ENCODE data around the gene ELK3.

The ELK3 gene

DNA sequence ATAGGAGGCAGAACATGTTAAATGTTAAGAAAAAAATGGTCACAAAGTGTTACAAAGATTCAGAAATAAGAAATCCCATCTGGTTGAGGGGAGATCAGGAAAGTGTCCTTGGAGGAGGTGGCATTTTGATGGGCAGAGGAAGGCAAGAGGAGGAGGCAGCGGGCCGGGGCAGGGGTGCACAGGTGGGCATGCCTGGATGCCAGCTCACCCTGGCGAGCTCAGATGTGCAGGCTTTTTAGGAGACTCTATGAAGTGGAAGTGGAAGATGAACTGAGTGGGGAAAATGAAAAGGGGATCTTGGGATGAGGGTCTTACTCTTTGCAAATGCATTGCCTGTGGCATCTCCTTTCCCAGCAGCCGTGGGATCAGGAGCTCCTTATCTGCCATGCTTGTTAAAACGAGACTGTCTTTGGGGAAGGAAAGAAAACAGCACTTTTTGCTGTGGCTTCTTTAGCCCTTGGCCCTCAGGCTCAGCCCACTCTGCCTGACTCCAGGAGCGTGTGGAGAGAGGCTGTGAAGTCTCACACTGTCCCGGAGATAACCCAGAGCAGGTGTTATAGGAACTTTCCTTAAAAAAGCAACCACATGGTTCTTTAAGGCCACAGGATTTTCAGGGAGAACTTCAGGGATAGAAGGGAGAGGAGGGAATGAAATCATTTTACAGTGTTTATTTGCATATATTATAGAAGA is 62.6 kb downstream of the ELK3 start:
- Mint-ChIP-seq H3K4me3 (no peak overlapping the region), H3K27me3 (no peaks in the 10 kb centered on the region), H3K4me1 (ENCODE audit: low read depth) (no peaks in the 10 kb centered on the region), H3K36me3 (ENCODE audit: low read depth) (peaks cover 33% of the 10 kb centered on the region), H3K9me3 (no peaks in the 10 kb centered on the region), H3K27ac (no peak overlapping the region)
- intact Hi-C loops (cut with micrococcal nuclease), result no loop called here

DNA sequence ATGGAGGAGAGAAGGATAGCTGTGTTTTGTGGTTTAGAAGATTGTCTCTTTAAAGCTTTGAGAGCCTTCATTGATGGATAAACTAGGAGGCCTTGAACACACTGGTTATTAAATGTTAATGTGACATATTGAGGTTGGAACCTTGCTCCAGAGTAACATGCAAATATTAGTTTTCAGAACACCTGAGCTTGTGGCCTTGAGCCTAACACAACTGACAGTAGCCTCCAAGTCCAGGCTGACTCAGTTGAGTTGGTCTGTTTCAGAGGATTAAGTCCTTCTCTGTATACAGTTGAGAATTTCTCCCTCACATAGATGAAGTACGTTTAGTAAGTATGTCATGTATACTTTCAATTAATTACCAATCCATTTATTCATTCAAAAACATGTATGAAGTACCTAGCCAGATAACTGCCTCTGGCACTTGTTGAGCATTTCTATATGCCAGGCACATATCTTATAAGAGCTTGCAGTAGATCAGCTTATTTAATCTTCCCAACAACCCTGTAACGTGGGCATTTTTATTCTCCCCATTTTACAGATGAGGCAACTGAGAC is 63.5 kb downstream of the ELK3 start:
- Mint-ChIP-seq H3K9me3 (no peaks in the 10 kb centered on the region), H3K27me3 (no peaks in the 10 kb centered on the region), H3K36me3 (ENCODE audit: low read depth) (peaks cover 36% of the 10 kb centered on the region), H3K4me1 (ENCODE audit: low read depth) (no peaks in the 10 kb centered on the region), H3K27ac (no peak overlapping the region), H3K4me3 (no peak overlapping the region)
- intact Hi-C loops (cut with micrococcal nuclease), result no loop called here

DNA sequence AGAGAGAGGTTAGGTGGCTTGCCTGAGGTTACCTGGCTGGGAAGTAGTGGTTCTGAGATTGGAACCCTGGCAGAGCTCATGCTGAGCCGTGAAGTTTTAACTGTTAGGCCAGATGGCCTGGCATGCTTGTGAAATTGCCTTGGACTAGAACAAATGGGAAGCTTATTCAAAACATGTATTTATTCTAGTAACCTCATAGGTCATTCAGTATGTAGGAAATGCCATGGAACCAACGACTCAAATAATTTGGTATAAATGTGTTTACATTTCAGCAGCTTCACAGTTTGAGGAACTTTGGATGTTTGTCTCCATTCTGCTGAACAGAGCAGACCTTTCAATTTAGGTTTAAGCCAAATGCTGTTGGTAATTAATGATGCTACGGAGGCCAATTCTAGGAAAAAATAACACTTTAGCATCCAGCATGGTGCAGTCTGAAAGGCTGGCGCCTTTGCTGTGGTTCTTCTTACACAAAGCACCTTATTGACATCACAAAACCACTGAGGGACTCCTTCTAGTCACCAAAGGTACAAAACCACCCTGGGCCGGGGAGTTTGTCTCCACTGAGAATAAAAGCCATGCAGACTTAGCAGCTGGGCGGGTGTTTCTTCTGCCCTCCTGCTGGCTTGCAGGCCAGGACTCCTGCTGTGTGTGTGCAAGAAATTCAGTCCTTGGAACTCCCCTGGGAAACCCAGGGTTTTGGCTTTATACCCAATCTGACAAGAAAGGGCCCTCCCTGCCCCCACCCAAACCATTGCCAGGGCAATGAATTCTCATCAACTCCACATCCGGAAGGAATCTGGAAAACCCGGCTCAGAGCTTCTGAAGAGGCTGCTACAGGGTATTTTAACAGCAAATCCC is 64.2 kb downstream of the ELK3 start:
- H3K4me1 Mint-ChIP-seq (ENCODE audit: low read depth), result no peaks in the 10 kb centered on the region
- H3K27me3 Mint-ChIP-seq, result no peaks in the 10 kb centered on the region
- no peaks in the 10 kb centered on the region for H3K9me3 Mint-ChIP-seq
- no peak overlapping the region for H3K4me3 Mint-ChIP-seq
- H3K27ac Mint-ChIP-seq, result no peak overlapping the region
- peaks cover 38% of the 10 kb centered on the region for H3K36me3 Mint-ChIP-seq (ENCODE audit: low read depth)
- intact Hi-C loops (cut with micrococcal nuclease), result no loop called here

DNA sequence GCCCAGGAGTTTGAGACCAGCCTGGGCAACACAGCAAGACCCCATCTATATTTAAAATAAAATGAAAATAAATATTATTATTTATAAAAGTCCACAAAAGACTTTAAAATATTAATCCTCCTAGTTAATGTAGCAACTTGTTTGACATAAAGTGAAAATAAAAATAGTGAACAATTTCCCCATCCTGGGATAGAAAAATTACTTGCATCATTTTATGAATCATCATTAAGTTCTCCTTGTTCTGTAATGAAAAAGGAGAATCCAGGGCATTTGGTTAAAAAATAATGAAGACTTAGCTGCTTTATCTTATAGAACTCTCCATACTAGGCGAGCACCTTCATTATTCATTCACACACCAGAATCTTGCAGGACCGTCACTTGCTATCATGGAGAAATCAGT is 66.1 kb downstream of the ELK3 start:
- no peak overlapping the region for H3K4me3 Mint-ChIP-seq
- intact Hi-C loops (cut with micrococcal nuclease), result no loop called here
- no peaks in the 10 kb centered on the region for H3K4me1 Mint-ChIP-seq (ENCODE audit: low read depth)
- no peaks in the 10 kb centered on the region for H3K9me3 Mint-ChIP-seq
- H3K27ac Mint-ChIP-seq, result no peak overlapping the region
- peaks cover 54% of the 10 kb centered on the region for H3K36me3 Mint-ChIP-seq (ENCODE audit: low read depth)
- no peaks in the 10 kb centered on the region for H3K27me3 Mint-ChIP-seq

DNA sequence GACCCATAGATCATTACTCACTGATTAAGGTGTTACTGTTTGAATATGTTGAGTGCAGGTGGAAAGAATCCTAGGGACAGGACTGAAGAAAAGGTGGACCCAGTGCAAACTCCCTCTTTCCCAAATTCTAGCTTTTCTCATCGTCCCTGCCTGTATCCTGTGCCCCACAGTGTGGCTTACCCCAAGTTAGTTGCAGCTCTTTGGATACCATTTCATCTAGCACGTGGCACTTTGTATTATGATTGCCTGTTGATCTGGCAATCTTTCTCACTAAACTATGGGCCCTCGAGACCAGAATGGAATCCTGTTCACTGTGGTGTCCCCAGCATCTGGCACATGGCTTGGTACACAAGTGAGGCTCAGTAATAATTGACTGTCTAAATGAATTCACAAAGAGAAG is 66.5 kb downstream of the ELK3 start:
- H3K27ac Mint-ChIP-seq, result no peak overlapping the region
- H3K9me3 Mint-ChIP-seq, result no peaks in the 10 kb centered on the region
- no peak overlapping the region for H3K4me3 Mint-ChIP-seq
- intact Hi-C loops (cut with micrococcal nuclease), result no loop called here
- no peaks in the 10 kb centered on the region for H3K4me1 Mint-ChIP-seq (ENCODE audit: low read depth)
- no peaks in the 10 kb centered on the region for H3K27me3 Mint-ChIP-seq
- H3K36me3 Mint-ChIP-seq (ENCODE audit: low read depth), result peaks cover 56% of the 10 kb centered on the region

DNA sequence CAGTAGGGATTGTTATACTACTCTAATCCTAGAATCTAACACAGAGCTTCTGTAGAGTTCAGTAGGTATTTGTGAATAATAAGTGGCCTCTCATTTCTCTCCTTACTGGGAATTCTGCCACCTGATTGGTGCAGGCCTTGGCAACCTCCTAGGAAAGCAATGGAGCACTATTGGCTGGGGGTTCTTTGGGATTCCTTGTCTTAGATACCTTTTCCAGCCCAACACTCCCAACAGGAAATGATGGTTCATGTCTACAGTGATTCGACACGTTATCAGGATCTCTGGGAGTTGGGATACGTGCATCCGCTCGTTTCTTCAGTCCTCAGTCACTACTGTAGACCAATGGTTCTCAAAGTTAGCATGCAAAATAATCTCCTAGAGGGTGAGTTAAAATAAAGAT is 67.4 kb downstream of the ELK3 start:
- Mint-ChIP-seq H3K4me1 (ENCODE audit: low read depth) (no peaks in the 10 kb centered on the region), H3K27ac (no peak overlapping the region), H3K36me3 (ENCODE audit: low read depth) (peaks cover 56% of the 10 kb centered on the region), H3K4me3 (no peak overlapping the region), H3K27me3 (no peaks in the 10 kb centered on the region), H3K9me3 (no peaks in the 10 kb centered on the region)
- intact Hi-C loops (cut with micrococcal nuclease), result no loop called here

DNA sequence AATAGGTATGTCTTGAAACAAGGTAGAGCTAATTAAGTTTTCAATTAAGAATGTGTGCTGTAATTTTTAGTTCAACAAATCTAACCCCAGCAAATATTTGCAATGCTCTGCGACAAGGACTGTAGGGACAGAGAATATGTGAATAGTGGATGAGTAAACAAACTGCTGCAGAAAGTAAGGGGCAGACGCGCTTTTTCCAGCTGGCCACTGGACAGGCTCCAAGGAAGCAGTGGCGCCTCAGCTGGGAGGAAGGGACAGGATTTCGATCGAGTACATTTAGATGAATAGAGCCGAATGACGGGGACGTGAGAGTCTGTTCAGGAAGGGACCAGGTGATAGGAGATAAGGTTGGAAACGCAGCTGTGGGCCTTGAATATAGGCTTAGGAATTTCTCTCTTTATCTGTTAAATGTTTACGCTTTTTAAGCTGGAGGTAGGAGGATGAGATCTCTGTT is 69.3 kb downstream of the ELK3 start:
- Mint-ChIP-seq H3K9me3 (no peaks in the 10 kb centered on the region), H3K4me1 (ENCODE audit: low read depth) (no peaks in the 10 kb centered on the region), H3K27ac (no peak overlapping the region), H3K36me3 (ENCODE audit: low read depth) (peaks cover 63% of the 10 kb centered on the region), H3K27me3 (no peaks in the 10 kb centered on the region), H3K4me3 (no peak overlapping the region)
- intact Hi-C loops (cut with micrococcal nuclease), result no loop called here

DNA sequence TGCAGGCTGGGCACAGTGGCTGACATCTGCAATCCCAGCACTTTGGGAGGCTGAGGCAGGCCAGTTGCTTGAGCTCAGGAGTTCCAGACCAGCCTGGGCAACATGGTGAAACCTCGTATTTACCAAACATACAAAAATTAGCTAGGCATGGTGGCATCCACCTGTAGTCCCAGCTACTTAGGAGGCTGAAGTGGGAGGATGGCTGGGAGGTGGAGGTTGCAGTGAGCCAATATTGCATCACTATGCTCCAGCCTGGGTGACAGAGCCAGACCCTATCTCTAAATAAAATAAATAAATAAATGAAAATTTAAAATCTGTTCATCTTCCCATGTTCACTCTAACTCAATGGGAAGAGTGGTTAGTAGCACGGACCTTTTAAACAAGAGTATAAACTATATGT is 71.2 kb downstream of the ELK3 start:
- H3K9me3 Mint-ChIP-seq, result no peaks in the 10 kb centered on the region
- H3K4me3 Mint-ChIP-seq, result no peak overlapping the region
- no peaks in the 10 kb centered on the region for H3K27me3 Mint-ChIP-seq
- no peaks in the 10 kb centered on the region for H3K4me1 Mint-ChIP-seq (ENCODE audit: low read depth)
- H3K27ac Mint-ChIP-seq, result no peak overlapping the region
- intact Hi-C loops (cut with micrococcal nuclease), result no loop called here
- H3K36me3 Mint-ChIP-seq (ENCODE audit: low read depth), result peaks cover 65% of the 10 kb centered on the region

DNA sequence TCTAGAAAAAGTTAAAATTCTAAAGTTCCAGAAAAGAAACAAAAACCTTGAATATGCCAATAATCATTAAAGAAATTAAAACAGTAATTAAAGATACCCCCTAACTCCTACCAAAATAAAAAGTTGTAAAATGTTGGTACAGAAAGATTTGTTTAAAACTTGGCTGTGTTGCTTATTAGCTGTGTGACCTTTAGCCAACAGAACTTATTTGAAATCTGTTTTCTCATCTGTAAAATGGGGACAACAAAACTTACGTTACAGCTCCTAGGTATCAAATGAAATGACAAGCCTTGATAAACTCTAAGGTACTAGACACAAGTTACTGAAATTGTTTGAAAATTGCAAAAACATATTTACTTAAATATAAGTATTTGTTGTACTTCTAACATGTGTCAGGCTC is 71.7 kb downstream of the ELK3 start:
- Mint-ChIP-seq H3K4me1 (ENCODE audit: low read depth) (no peaks in the 10 kb centered on the region), H3K4me3 (no peak overlapping the region), H3K36me3 (ENCODE audit: low read depth) (peaks cover 64% of the 10 kb centered on the region), H3K27me3 (no peaks in the 10 kb centered on the region), H3K9me3 (no peaks in the 10 kb centered on the region), H3K27ac (no peak overlapping the region)
- intact Hi-C loops (cut with micrococcal nuclease), result no loop called here

DNA sequence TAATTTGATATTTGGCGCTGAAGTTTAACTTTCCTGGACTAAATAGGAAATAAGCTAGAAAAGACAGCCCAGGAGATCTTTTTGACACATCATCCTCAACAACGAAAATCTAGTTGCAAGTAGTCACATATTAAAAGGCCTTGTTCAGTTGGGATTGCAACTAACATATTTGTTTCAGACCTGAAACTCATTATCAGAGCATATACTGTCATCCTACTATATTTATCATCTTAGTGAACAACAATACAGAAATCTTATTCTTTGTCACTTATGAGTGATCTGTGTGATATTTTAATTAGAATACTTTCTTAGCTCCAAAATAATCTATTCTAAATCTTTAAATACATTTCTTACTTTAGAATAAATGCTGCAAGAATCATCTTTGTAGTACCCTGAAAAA is 72.1 kb downstream of the ELK3 start:
- Mint-ChIP-seq H3K9me3 (no peaks in the 10 kb centered on the region), H3K4me1 (ENCODE audit: low read depth) (no peaks in the 10 kb centered on the region), H3K27me3 (no peaks in the 10 kb centered on the region), H3K36me3 (ENCODE audit: low read depth) (peaks cover 60% of the 10 kb centered on the region), H3K4me3 (no peak overlapping the region), H3K27ac (no peak overlapping the region)
- intact Hi-C loops (cut with micrococcal nuclease), result no loop called here

DNA sequence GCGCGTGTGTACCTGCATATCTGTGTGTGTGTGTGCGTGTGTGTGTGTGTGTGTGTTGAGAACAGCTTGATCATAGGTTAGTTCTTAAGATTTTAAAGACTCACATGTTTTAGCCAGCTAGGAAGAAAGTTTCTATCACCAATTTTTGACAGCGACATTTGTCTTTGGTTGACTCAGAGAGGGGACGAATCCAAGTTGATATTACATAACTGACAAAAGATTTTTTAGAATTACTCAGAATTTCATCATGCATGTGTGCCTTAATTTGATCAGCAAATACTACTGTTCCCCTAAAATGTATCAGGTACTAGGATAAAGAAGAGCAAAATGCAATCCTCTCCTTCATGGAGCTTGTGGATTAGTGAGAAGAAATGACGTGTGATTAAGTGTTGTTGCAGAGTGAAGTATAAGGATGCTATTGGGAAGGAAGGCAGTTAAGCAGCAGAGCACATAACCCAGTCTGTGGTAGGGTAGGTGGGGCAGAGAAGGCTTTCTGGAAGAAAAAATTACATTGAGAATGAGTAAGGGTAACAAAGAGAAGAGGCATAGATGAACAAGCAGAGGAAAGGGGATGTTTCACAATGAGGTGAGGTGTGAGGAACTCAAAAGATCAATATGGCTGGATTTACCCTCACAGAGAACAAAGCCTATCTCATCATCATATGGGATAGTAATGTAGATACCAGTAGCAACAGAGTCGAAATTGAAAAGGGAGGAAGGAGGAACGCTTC is 77.5 kb downstream of the ELK3 start:
- intact Hi-C loops (cut with micrococcal nuclease), result no loop called here

DNA sequence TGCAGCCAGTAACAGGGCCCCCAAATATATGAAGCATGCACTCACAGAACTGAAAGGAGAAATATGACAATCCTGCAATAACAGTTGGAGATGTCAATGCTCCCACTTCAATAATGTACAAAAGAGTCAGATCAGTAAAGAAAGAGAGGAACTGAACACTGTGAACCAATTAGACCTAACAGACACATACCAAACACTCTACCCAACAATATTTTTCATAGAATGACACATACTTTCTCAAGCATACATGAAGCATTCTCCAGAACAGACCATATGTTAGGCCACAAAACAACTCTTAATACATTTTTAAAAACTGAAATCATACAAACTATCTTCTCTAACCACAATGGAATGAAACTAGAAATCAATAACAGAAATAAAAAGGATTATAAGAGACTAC is 80.2 kb downstream of the ELK3 start:
- Mint-ChIP-seq H3K27ac (no peak overlapping the region), H3K9me3 (no peaks in the 10 kb centered on the region), H3K36me3 (ENCODE audit: low read depth) (peaks cover 59% of the 10 kb centered on the region), H3K4me3 (no peak overlapping the region), H3K27me3 (no peaks in the 10 kb centered on the region), H3K4me1 (ENCODE audit: low read depth) (peaks cover 5% of the 10 kb centered on the region)
- intact Hi-C loops (cut with micrococcal nuclease), result no loop called here

More for the DNA sequence above, 77.5 kb downstream of the ELK3 start:
- H3K27me3 Mint-ChIP-seq, result no peaks in the 10 kb centered on the region
- no peak overlapping the region for H3K27ac Mint-ChIP-seq
- H3K9me3 Mint-ChIP-seq, result no peaks in the 10 kb centered on the region
- H3K4me3 Mint-ChIP-seq, result no peak overlapping the region
- H3K36me3 Mint-ChIP-seq (ENCODE audit: low read depth), result peaks cover 49% of the 10 kb centered on the region
- H3K4me1 Mint-ChIP-seq (ENCODE audit: low read depth), result peaks cover 5% of the 10 kb centered on the region

DNA sequence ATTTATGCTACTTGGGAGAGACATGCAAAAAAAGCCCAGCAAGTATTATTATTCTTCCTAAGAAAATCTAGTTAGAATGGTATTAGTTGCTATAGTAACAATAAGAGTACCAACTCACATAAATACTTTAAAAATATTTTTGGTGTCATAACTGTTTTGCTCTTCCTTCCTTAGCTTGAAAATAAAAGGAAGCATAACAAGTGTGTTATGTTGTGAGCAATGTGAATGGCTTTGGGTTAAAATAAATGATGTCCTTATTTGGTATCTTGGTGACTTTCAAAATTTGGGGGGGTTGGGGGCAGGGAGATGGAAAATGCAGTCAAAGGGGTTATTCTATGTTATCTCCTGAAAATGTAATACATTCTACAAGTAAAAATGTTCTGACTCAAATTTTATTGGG is 91.0 kb downstream of the ELK3 start:
- Mint-ChIP-seq H3K4me3 (no peak overlapping the region), H3K4me1 (ENCODE audit: low read depth) (peaks cover 5% of the 10 kb centered on the region), H3K36me3 (ENCODE audit: low read depth) (peaks cover 82% of the 10 kb centered on the region), H3K27ac (no peak overlapping the region), H3K9me3 (no peaks in the 10 kb centered on the region), H3K27me3 (no peaks in the 10 kb centered on the region)
- intact Hi-C loops (cut with micrococcal nuclease), result no loop called here

DNA sequence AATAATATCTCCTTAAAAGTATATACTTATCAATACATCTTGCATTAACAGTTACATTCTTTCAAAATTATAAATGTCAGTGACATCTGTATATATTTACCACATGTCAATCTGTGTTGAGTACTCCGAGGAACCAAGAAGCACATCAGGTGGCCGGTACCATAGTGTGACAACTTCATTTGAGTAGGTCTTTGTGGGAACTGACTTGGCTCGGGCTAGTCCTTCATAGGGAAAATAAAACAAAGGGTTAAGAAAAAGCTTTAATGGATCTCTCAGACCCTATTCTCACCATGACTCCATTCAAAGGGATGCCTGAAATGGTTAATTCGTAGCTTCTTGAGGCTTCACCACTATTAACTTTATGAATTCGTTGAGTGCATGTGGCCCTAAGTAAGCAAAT is 94.9 kb downstream of the ELK3 start:
- Mint-ChIP-seq H3K4me3 (no peak overlapping the region), H3K27me3 (no peaks in the 10 kb centered on the region), H3K9me3 (no peaks in the 10 kb centered on the region), H3K27ac (no peak overlapping the region), H3K4me1 (ENCODE audit: low read depth) (no peaks in the 10 kb centered on the region), H3K36me3 (ENCODE audit: low read depth) (peaks cover 56% of the 10 kb centered on the region)
- intact Hi-C loops (cut with micrococcal nuclease), result no loop called here
